ENCODE data around the gene TLR3.

TLR3 gene

DNA sequence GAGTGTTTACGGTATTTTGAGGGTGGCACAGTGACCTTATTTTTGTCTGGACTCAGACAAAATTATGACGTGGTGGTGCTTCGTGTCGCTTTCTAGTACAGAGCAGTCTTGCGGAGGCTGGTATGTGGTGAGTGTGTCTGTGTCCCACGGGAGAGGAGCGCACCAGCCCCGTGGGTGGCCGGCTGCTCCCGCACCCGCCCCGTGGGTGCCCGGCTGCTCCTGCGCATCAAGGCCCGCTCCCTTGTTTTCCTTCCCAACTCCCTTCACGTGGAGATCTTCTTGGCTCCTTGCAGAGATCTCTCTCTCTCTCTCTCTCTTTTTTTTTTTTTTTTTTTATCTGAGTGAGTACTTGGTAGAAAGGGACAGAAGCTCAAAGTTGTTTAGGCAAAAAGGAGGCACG is 23.3 kb downstream of the TLR3 start (continued):
- TF ChIP-seq IKZF3 (tag by site-specific recombination; IDR thresholded peaks at IDR 0.05), result no peak
- TF ChIP-seq, protein P1, sequence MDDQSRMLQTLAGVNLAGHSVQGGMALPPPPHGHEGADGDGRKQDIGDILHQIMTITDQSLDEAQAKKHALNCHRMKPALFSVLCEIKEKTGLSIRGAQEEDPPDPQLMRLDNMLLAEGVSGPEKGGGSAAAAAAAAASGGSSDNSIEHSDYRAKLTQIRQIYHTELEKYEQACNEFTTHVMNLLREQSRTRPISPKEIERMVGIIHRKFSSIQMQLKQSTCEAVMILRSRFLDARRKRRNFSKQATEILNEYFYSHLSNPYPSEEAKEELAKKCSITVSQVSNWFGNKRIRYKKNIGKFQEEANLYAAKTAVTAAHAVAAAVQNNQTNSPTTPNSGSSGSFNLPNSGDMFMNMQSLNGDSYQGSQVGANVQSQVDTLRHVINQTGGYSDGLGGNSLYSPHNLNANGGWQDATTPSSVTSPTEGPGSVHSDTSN (CRISPR knock-in tag; IDR thresholded peaks at IDR 0.05), result no peak

DNA sequence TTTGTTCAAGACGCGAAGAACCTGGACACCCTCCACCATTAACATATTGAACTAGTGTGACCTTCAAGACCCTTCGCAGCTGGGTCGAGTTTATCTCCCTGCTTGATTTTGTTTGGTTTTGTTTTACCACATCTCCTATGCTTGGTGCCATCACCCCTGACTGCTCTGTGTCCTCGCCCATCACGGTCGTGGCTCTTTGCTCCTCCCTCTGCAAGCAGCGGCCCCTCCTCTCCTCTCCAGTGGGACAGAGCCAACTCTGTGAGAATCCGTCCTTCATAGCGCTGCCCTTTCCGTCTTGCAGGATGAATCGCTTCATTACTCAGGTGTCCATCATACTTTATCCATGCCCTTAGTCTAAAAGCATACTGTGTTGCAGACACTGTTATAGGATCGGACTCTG is 26.4 kb downstream of the TLR3 start:
- CTCF ChIA-PET, result interaction anchor here (0.5 kb wide), 1 partner anchor 47 kb away, joined by 5 read pairs; no protein-coding TSS in a partner anchor
- H3K9me3 ChIP-seq (ENCODE audit: control insufficient read depth, insufficient read depth, low read depth, low read length), result no peaks in the 10 kb centered on the region
- H3K27ac ChIP-seq (ENCODE audit: extremely low read depth, low read depth, low read length), result no peak overlapping the region
- H3K36me3 ChIP-seq (ENCODE audit: control insufficient read depth in 2 of 2, insufficient read depth in 1 of 2, low read length in 2 of 2), result no peaks in the 10 kb centered on the region
- H3K4me3 ChIP-seq (ENCODE audit: low read depth, low read length), result no peak overlapping the region
- H3K4me1 ChIP-seq (ENCODE audit: control insufficient read depth, insufficient read depth, low read length), result no peaks in the 10 kb centered on the region
- POLR2A ChIA-PET, result no interaction called here
- TF ChIP-seq, protein P2, sequence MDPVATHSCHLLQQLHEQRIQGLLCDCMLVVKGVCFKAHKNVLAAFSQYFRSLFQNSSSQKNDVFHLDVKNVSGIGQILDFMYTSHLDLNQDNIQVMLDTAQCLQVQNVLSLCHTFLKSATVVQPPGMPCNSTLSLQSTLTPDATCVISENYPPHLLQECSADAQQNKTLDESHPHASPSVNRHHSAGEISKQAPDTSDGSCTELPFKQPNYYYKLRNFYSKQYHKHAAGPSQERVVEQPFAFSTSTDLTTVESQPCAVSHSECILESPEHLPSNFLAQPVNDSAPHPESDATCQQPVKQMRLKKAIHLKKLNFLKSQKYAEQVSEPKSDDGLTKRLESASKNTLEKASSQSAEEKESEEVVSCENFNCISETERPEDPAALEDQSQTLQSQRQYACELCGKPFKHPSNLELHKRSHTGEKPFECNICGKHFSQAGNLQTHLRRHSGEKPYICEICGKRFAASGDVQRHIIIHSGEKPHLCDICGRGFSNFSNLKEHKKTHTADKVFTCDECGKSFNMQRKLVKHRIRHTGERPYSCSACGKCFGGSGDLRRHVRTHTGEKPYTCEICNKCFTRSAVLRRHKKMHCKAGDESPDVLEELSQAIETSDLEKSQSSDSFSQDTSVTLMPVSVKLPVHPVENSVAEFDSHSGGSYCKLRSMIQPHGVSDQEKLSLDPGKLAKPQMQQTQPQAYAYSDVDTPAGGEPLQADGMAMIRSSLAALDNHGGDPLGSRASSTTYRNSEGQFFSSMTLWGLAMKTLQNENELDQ (tag by site-specific recombination; IDR thresholded peaks at IDR 0.05; ENCODE audit: low read depth), result no peak
- TF ChIP-seq ZNF311 (tag by site-specific recombination; IDR thresholded peaks at IDR 0.05; ENCODE audit: borderline replicate concordance), result no peak
- TF ChIP-seq ZNF621 (tag by site-specific recombination; IDR thresholded peaks at IDR 0.05), result no peak
- no peak for TF ChIP-seq ZNF501 (tag by site-specific recombination; IDR thresholded peaks at IDR 0.05)
- TF ChIP-seq, protein P3, sequence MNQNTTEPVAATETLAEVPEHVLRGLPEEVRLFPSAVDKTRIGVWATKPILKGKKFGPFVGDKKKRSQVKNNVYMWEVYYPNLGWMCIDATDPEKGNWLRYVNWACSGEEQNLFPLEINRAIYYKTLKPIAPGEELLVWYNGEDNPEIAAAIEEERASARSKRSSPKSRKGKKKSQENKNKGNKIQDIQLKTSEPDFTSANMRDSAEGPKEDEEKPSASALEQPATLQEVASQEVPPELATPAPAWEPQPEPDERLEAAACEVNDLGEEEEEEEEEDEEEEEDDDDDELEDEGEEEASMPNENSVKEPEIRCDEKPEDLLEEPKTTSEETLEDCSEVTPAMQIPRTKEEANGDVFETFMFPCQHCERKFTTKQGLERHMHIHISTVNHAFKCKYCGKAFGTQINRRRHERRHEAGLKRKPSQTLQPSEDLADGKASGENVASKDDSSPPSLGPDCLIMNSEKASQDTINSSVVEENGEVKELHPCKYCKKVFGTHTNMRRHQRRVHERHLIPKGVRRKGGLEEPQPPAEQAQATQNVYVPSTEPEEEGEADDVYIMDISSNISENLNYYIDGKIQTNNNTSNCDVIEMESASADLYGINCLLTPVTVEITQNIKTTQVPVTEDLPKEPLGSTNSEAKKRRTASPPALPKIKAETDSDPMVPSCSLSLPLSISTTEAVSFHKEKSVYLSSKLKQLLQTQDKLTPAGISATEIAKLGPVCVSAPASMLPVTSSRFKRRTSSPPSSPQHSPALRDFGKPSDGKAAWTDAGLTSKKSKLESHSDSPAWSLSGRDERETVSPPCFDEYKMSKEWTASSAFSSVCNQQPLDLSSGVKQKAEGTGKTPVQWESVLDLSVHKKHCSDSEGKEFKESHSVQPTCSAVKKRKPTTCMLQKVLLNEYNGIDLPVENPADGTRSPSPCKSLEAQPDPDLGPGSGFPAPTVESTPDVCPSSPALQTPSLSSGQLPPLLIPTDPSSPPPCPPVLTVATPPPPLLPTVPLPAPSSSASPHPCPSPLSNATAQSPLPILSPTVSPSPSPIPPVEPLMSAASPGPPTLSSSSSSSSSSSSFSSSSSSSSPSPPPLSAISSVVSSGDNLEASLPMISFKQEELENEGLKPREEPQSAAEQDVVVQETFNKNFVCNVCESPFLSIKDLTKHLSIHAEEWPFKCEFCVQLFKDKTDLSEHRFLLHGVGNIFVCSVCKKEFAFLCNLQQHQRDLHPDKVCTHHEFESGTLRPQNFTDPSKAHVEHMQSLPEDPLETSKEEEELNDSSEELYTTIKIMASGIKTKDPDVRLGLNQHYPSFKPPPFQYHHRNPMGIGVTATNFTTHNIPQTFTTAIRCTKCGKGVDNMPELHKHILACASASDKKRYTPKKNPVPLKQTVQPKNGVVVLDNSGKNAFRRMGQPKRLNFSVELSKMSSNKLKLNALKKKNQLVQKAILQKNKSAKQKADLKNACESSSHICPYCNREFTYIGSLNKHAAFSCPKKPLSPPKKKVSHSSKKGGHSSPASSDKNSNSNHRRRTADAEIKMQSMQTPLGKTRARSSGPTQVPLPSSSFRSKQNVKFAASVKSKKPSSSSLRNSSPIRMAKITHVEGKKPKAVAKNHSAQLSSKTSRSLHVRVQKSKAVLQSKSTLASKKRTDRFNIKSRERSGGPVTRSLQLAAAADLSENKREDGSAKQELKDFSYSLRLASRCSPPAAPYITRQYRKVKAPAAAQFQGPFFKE (tag by site-specific recombination; IDR thresholded peaks at IDR 0.05; ENCODE audit: borderline replicate concordance), result no peak
- no peak for TF ChIP-seq ZBTB1 (tag by site-specific recombination; IDR thresholded peaks at IDR 0.05)
- no peak for TF ChIP-seq ZNF416 (tag by site-specific recombination; IDR thresholded peaks at IDR 0.05)
- TF ChIP-seq ZNF211 (tag by site-specific recombination; IDR thresholded peaks at IDR 0.05; ENCODE audit: low read depth), result no peak
- TF ChIP-seq MEIS1 (CRISPR knock-in tag; IDR thresholded peaks at IDR 0.05; ENCODE audit: borderline replicate concordance), result no peak
- TF ChIP-seq, protein P4, sequence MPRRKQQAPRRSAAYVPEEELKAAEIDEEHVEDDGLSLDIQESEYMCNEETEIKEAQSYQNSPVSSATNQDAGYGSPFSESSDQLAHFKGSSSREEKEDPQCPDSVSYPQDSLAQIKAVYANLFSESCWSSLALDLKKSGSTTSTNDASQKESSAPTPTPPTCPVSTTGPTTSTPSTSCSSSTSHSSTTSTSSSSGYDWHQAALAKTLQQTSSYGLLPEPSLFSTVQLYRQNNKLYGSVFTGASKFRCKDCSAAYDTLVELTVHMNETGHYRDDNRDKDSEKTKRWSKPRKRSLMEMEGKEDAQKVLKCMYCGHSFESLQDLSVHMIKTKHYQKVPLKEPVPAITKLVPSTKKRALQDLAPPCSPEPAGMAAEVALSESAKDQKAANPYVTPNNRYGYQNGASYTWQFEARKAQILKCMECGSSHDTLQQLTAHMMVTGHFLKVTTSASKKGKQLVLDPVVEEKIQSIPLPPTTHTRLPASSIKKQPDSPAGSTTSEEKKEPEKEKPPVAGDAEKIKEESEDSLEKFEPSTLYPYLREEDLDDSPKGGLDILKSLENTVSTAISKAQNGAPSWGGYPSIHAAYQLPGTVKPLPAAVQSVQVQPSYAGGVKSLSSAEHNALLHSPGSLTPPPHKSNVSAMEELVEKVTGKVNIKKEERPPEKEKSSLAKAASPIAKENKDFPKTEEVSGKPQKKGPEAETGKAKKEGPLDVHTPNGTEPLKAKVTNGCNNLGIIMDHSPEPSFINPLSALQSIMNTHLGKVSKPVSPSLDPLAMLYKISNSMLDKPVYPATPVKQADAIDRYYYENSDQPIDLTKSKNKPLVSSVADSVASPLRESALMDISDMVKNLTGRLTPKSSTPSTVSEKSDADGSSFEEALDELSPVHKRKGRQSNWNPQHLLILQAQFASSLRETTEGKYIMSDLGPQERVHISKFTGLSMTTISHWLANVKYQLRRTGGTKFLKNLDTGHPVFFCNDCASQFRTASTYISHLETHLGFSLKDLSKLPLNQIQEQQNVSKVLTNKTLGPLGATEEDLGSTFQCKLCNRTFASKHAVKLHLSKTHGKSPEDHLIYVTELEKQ (tag by site-specific recombination; IDR thresholded peaks at IDR 0.05; ENCODE audit: borderline replicate concordance), result no peak
- TF ChIP-seq ZNF394 (tag by site-specific recombination; IDR thresholded peaks at IDR 0.05; ENCODE audit: borderline replicate concordance), result no peak
